Liver (tissue), 3 donors: ENCODE data around the gene ZNF865.

ENCODE experiments used
- GABPA ChIP-seq, 2 donors: IDR thresholded peaks in 1 of 2; conservative IDR thresholded peaks in 1 of 2; 2 replicates each; pipeline ENCODE4 v1.6.1; 2016; ENCODE audit warnings: antibody characterized with exemption in 2 of 2, mild to moderate bottlenecking in 1 of 2, moderate library complexity in 1 of 2
- HNF4A ChIP-seq, 2 donors: conservative IDR thresholded peaks; 2 replicates each; pipeline ENCODE4 v1.6.1; 2016; ENCODE audit warnings: antibody characterized with exemption in 2 of 2, mild to moderate bottlenecking in 2 of 2
- JUND ChIP-seq, 2 donors: IDR thresholded peaks; 2 replicates each; pipeline ENCODE4 v1.6.1; 2016; ENCODE audit warnings: antibody characterized with exemption in 2 of 2
- SP1 ChIP-seq: IDR thresholded peaks from 2 replicates; pipeline ENCODE4 v1.6.1; 2018; ENCODE audit warnings: antibody characterized with exemption, mild to moderate bottlenecking
- TAF1 ChIP-seq: conservative IDR thresholded peaks from 2 replicates; pipeline ENCODE4 v1.6.1; 2016; ENCODE audit warnings: antibody characterized with exemption, mild to moderate bottlenecking
- YY1 ChIP-seq: IDR thresholded peaks from 2 replicates; pipeline ENCODE4 v1.6.1; 2016; ENCODE audit warnings: antibody characterized with exemption, mild to moderate bottlenecking
- TF ChIP-seq, protein P1 (sequence below): fragments of 150-350 bp; IDR thresholded peaks from 2 replicates; pipeline ENCODE4 v1.5.1; 2017; ENCODE audit warnings: improper control_type of control experiment, low read depth, low read length; ENCODE audit not compliant: missing input control
- TF ChIP-seq, protein P2 (sequence below): IDR thresholded peaks from 2 replicates; pipeline ENCODE4 v1.6.1; 2016; ENCODE audit warnings: antibody characterized with exemption, mild to moderate bottlenecking
- TF ChIP-seq, protein P3 (sequence below): IDR thresholded peaks from 2 replicates; pipeline ENCODE4 v1.6.1; 2016; ENCODE audit warnings: antibody characterized with exemption
- TF ChIP-seq, protein P4 (sequence below): IDR thresholded peaks from 2 replicates; pipeline ENCODE4 v1.6.1; 2016; ENCODE audit warnings: antibody characterized with exemption
- donor health status: healthy.
- donor health status: healthy.

DNA sequence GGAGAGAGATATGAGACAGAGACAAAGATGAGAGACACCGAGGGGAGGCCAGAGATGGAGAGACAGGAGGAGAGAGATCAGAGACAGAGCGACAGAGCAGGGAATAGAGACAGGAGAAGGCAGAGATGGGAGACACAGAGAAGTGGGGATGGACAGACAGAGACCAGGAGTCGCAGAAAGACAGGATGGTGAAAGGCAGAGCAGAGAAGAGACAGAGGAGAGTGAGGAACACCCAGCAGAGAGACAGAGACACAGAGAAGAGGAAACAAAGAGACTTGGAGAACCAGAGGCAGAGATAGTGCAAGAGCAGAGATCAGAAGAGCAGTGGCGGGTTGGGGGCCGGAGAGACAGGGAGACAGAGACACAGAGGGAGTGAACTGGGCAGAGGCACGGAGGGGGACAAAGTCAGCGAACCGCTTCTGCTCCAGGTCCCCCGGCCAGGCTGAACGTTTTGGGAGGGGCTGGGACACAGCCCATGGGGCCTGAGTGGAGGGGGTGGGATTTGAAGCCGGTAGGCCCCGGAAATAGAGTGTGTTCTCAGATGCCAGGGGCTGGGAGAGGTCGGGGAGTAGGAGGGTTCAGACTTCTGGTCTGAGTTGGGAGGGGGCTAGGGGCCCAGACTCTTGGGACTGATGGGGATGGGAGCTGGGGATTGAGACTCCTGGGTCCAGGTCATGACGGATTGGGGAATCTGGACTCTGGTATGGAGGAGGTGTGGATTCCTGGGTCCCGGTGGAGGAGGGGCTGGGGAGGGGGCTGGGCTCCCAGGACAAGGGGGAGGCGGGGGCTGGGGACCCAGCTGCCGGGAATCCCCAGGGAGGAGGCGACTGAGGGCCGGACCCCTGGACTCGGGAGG lies 25.5 kb upstream of the ZNF865 start:
- TF ChIP-seq, protein P1, sequence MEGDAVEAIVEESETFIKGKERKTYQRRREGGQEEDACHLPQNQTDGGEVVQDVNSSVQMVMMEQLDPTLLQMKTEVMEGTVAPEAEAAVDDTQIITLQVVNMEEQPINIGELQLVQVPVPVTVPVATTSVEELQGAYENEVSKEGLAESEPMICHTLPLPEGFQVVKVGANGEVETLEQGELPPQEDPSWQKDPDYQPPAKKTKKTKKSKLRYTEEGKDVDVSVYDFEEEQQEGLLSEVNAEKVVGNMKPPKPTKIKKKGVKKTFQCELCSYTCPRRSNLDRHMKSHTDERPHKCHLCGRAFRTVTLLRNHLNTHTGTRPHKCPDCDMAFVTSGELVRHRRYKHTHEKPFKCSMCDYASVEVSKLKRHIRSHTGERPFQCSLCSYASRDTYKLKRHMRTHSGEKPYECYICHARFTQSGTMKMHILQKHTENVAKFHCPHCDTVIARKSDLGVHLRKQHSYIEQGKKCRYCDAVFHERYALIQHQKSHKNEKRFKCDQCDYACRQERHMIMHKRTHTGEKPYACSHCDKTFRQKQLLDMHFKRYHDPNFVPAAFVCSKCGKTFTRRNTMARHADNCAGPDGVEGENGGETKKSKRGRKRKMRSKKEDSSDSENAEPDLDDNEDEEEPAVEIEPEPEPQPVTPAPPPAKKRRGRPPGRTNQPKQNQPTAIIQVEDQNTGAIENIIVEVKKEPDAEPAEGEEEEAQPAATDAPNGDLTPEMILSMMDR, result no peak
- TF ChIP-seq, protein P2, sequence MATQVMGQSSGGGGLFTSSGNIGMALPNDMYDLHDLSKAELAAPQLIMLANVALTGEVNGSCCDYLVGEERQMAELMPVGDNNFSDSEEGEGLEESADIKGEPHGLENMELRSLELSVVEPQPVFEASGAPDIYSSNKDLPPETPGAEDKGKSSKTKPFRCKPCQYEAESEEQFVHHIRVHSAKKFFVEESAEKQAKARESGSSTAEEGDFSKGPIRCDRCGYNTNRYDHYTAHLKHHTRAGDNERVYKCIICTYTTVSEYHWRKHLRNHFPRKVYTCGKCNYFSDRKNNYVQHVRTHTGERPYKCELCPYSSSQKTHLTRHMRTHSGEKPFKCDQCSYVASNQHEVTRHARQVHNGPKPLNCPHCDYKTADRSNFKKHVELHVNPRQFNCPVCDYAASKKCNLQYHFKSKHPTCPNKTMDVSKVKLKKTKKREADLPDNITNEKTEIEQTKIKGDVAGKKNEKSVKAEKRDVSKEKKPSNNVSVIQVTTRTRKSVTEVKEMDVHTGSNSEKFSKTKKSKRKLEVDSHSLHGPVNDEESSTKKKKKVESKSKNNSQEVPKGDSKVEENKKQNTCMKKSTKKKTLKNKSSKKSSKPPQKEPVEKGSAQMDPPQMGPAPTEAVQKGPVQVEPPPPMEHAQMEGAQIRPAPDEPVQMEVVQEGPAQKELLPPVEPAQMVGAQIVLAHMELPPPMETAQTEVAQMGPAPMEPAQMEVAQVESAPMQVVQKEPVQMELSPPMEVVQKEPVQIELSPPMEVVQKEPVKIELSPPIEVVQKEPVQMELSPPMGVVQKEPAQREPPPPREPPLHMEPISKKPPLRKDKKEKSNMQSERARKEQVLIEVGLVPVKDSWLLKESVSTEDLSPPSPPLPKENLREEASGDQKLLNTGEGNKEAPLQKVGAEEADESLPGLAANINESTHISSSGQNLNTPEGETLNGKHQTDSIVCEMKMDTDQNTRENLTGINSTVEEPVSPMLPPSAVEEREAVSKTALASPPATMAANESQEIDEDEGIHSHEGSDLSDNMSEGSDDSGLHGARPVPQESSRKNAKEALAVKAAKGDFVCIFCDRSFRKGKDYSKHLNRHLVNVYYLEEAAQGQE, result no peak
- TF ChIP-seq, protein P3, sequence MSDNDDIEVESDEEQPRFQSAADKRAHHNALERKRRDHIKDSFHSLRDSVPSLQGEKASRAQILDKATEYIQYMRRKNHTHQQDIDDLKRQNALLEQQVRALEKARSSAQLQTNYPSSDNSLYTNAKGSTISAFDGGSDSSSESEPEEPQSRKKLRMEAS, result no peak
- TF ChIP-seq TAF1 (no peak), YY1 (no peak), GABPA (IDR thresholded peaks at IDR 0.05 in 1 of 2, conservative IDR thresholded peaks at IDR 0.05 in 1 of 2) (no peak), HNF4A (conservative IDR thresholded peaks at IDR 0.05) (peak in 1 of 2 donors; percentile 10), JUND (IDR thresholded peaks at IDR 0.05) (no peak), SP1 (no peak)
- TF ChIP-seq, protein P4, sequence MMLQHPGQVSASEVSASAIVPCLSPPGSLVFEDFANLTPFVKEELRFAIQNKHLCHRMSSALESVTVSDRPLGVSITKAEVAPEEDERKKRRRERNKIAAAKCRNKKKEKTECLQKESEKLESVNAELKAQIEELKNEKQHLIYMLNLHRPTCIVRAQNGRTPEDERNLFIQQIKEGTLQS, result no peak
